ENCODE measurements around the gene TMEM165. TPM values are rescaled to one million over a fixed set of nuclear protein-coding genes. Genes with fewer than 3 reads are reported as not detected.
A peak's percentile ranks its signal among the peaks of the same experiment; 100 is the strongest.

The TMEM165 gene
- polyA plus RNA-seq, 1 donor (not counting 4 experiments of a cell fraction or from before 2014, with no cell fraction given): 132 TPM

GRCh38 chr4:55396308-55397125, 760 bp downstream of the TMEM165 start:
- Histone ChIP-seq H3K9me3 (ENCODE audit: control insufficient read depth, low read depth, low read length) (no peaks in the 10 kb centered on the region), H3K27ac (ENCODE audit: control insufficient read depth, insufficient read depth, low read length) (peak overlapping the region; percentile 90), H3K4me3 (ENCODE audit: control insufficient read depth in 2 of 3, extremely low read depth in 1 of 3, insufficient read depth in 2 of 3, low read depth in 1 of 3, low read length in 3 of 3) (peak overlapping the region; percentile 83 to 97 (median 88)), H2AFZ (ENCODE audit: control insufficient read depth, low read length) (no peak overlapping the region), H3K9ac (ENCODE audit: control insufficient read depth, extremely low read depth, insufficient read depth, low read length) (peak overlapping the region; percentile 88), H3K27me3 (ENCODE audit: control insufficient read depth, extremely low read depth, insufficient read depth, low read length) (no peaks in the 10 kb centered on the region), H4K20me1 (ENCODE audit: control insufficient read depth, extremely low read depth, insufficient read depth, low read length) (peaks cover 28% of the 10 kb centered on the region), H3K79me2 (ENCODE audit: control insufficient read depth, insufficient read depth, low read length) (peaks cover 55% of the 10 kb centered on the region), H3K4me1 (ENCODE audit: control insufficient read depth, extremely low read depth, insufficient read depth, low read length) (peaks cover 21% of the 10 kb centered on the region), H3K4me2 (ENCODE audit: control insufficient read depth, extremely low read depth, insufficient read depth, low read depth, low read length) (peak overlapping the region; percentile 99), H3K9me1 (ENCODE audit: control insufficient read depth, extremely low read depth, insufficient read depth, low read length) (no peaks in the 10 kb centered on the region), H3K36me3 (ENCODE audit: control insufficient read depth in 2 of 2, extremely low read depth in 1 of 2, insufficient read depth in 2 of 2, low read length in 2 of 2) (peaks cover 6 to 14% of the 10 kb centered on the region in 2 experiments)
- FAIRE-seq: peak; percentile 48
- no peak for TF ChIP-seq CTCF (optimal IDR thresholded peaks at IDR 0.05 in 1 of 3, IDR thresholded peaks at IDR 0.05 in 1 of 3, conservative IDR thresholded peaks at IDR 0.05 in 1 of 3; ENCODE audit: extremely low read depth in 1 of 3, insufficient read depth in 2 of 3, low read length in 3 of 3)
- no peak for TF ChIP-seq EZH2 (IDR thresholded peaks at IDR 0.05; ENCODE audit: low read length)
- DNase-seq (ENCODE audit: low read depth, low spot score): no peak
- dilution Hi-C loops (cut with MboI; ENCODE audit: extremely low pct_ligation_motif_present, low sequenced_read_pairs): no loop called here

DNA sequence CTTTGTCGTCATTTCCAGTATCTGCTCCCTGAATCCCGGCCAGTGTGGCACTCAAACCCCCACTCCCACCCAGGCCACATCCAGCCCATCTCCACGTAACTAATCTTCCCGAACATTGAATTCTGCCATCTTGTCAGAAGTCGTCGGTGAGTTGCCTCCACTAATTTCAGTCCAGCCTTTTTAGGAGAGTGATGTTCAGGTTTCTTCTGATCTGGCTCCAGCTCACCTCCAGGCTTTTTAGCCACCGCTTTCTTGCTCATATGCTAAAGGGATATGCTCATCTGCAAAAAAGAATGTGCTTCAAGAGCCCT, 1.3 kb downstream of the TMEM165 start:
- Histone ChIP-seq H3K79me2 (ENCODE audit: control insufficient read depth, insufficient read depth, low read length) (peaks cover 58% of the 10 kb centered on the region), H3K9me3 (ENCODE audit: control insufficient read depth, low read depth, low read length) (no peaks in the 10 kb centered on the region), H3K36me3 (ENCODE audit: control insufficient read depth in 2 of 2, extremely low read depth in 1 of 2, insufficient read depth in 2 of 2, low read length in 2 of 2) (peaks cover 6 to 16% of the 10 kb centered on the region in 2 experiments), H3K4me2 (ENCODE audit: control insufficient read depth, extremely low read depth, insufficient read depth, low read depth, low read length) (peak overlapping the region; percentile 99), H3K27me3 (ENCODE audit: control insufficient read depth, extremely low read depth, insufficient read depth, low read length) (no peaks in the 10 kb centered on the region), H2AFZ (ENCODE audit: control insufficient read depth, low read length) (no peak overlapping the region), H3K4me1 (ENCODE audit: control insufficient read depth, extremely low read depth, insufficient read depth, low read length) (peaks cover 21% of the 10 kb centered on the region), H3K9ac (ENCODE audit: control insufficient read depth, extremely low read depth, insufficient read depth, low read length) (peak overlapping the region; percentile 88), H3K9me1 (ENCODE audit: control insufficient read depth, extremely low read depth, insufficient read depth, low read length) (no peaks in the 10 kb centered on the region), H3K27ac (ENCODE audit: control insufficient read depth, insufficient read depth, low read length) (peak overlapping the region; percentile 90), H4K20me1 (ENCODE audit: control insufficient read depth, extremely low read depth, insufficient read depth, low read length) (peaks cover 28% of the 10 kb centered on the region), H3K4me3 (ENCODE audit: control insufficient read depth in 2 of 3, extremely low read depth in 1 of 3, insufficient read depth in 2 of 3, low read depth in 1 of 3, low read length in 3 of 3) (peak overlapping the region; percentile 83 to 97 (median 88))
- DNase-seq (ENCODE audit: low read depth, low spot score): no peak
- dilution Hi-C loops (cut with MboI; ENCODE audit: extremely low pct_ligation_motif_present, low sequenced_read_pairs): no loop called here
- TF ChIP-seq EZH2 (IDR thresholded peaks at IDR 0.05; ENCODE audit: low read length) (no peak), CTCF (optimal IDR thresholded peaks at IDR 0.05 in 1 of 3, IDR thresholded peaks at IDR 0.05 in 1 of 3, conservative IDR thresholded peaks at IDR 0.05 in 1 of 3; ENCODE audit: extremely low read depth in 1 of 3, insufficient read depth in 2 of 3, low read length in 3 of 3) (no peak)
- no peak for FAIRE-seq

Measured in keratinocyte (primary cell).